ENCODE measurements around the gene CABCOCO1.

DNA sequence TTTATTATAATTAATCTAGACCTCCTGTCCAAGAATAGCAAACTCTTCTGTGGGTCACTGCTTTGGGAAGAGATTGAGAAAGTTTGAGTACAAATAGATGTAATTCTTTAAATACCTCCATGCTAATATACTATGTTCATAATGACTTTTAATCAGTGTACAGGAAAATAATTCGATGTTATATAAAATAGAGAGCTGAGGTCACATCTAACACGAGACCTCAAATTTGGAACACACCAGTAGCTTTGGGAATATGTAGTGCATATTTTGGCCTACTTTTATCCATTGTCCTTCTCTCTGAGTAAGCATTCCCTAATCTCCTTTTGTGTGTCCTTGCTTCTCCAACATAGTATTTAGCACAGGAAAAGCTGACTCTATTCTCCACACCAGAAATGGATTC, 27.3 kb upstream of the CABCOCO1 start:
- TF ChIP-seq, protein P1, sequence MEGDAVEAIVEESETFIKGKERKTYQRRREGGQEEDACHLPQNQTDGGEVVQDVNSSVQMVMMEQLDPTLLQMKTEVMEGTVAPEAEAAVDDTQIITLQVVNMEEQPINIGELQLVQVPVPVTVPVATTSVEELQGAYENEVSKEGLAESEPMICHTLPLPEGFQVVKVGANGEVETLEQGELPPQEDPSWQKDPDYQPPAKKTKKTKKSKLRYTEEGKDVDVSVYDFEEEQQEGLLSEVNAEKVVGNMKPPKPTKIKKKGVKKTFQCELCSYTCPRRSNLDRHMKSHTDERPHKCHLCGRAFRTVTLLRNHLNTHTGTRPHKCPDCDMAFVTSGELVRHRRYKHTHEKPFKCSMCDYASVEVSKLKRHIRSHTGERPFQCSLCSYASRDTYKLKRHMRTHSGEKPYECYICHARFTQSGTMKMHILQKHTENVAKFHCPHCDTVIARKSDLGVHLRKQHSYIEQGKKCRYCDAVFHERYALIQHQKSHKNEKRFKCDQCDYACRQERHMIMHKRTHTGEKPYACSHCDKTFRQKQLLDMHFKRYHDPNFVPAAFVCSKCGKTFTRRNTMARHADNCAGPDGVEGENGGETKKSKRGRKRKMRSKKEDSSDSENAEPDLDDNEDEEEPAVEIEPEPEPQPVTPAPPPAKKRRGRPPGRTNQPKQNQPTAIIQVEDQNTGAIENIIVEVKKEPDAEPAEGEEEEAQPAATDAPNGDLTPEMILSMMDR (conservative IDR thresholded peaks at IDR 0.05 in 1 of 2, IDR thresholded peaks at IDR 0.05 in 1 of 2; ENCODE audit: extremely low read depth in 1 of 2, insufficient read depth in 1 of 2, low read depth in 1 of 2, low read length in 2 of 2) = no peak
- no peak for TF ChIP-seq EZH2 (IDR thresholded peaks at IDR 0.05; ENCODE audit: borderline replicate concordance, low read length)

Data from mammary epithelial cell (primary cell).